Activated naive CD8-positive, alpha-beta T cell treated with anti-CD3 and anti-CD28 coated beads, Interleukin-2, amount 10 ng/mL, durations not matched to agents 7 days and 5 days (primary cell): ENCODE results near the gene ARMCX1. TPM values are rescaled to one million over a fixed set of nuclear protein-coding genes. Genes with fewer than 3 reads are reported as not detected.
"Not testable (repeated sequence)": the region's sequence is repeated elsewhere in the genome, so short reads cannot be mapped to it uniquely, and the experiment has no call there.

Experiments used
- ATAC-seq: fragments of 150-1000 bp; cut with Tn5 transposase; one replicate; pipeline ENCODE4 v1.10.0; 2021; ENCODE audit warnings: low read depth, moderate library complexity
- POLR2A ChIA-PET: fragments of 350-600 bp; sonication (Branson Sonifier 250); formaldehyde crosslinking; loops from one replicate; lab custom pipeline; 2021; ENCODE audit warnings: antibody characterized with exemption; lab: Charles Lee
- DNase-seq: peaks from one replicate; pipeline ENCODE4 v3.0.0; 2021
- H3K27ac Mint-ChIP-seq: one replicate; pipeline ENCODE4 v1.8.0; 2022; ENCODE audit warnings: mild to moderate bottlenecking, mixed read lengths
- H3K27me3 Mint-ChIP-seq: one replicate; pipeline ENCODE4 v1.8.0; 2022; ENCODE audit warnings: mild to moderate bottlenecking, moderate library complexity, mixed read lengths
- H3K36me3 Mint-ChIP-seq: one replicate; pipeline ENCODE4 v1.8.0; 2021; ENCODE audit warnings: mild to moderate bottlenecking, mixed read lengths
- H3K4me1 Mint-ChIP-seq: one replicate; pipeline ENCODE4 v1.8.0; 2021; ENCODE audit warnings: mixed read lengths
- H3K4me3 Mint-ChIP-seq: one replicate; pipeline ENCODE4 v1.8.0; 2022; ENCODE audit warnings: mild to moderate bottlenecking, moderate library complexity, mixed read lengths
- H3K9me3 Mint-ChIP-seq: one replicate; pipeline ENCODE4 v1.8.0; 2021; ENCODE audit warnings: mixed read lengths
- total RNA-seq, 2 experiments: library from RNA; stranded (reverse); gene quantifications; one replicate each; pipeline ENCODE4 v1.2.3, GENCODE V29; 2021

Gene ARMCX1
- under 1 TPM; 0.45 to 0.72 TPM for total RNA-seq

GRCh38 chrX:101550362-101550750, at the start of gene ARMCX1:
Gene ARMCX1 (plus strand): TSS chrX:101550547. CDS start chrX:101552931, 2,384 bp downstream.
- Mint-ChIP-seq H3K9me3 (no peaks in the 10 kb centered on the region), H3K27ac (no peak within 1 kb of the TSS), H3K4me1 (peaks cover 5% of the 10 kb centered on the region), H3K36me3 (no peaks in the 10 kb centered on the region), H3K27me3 (peaks cover 5% of the 10 kb centered on the region), H3K4me3 (peak within 1 kb of the TSS; percentile 77)
- POLR2A ChIA-PET, result no interaction called here
- ATAC-seq, result peak; percentile 47
- DNase-seq, result peak; percentile 25

- H3K27me3 Mint-ChIP-seq, H3K4me1 Mint-ChIP-seq, H3K36me3 Mint-ChIP-seq, DNase-seq, H3K27ac Mint-ChIP-seq, POLR2A ChIA-PET, ATAC-seq, H3K4me3 Mint-ChIP-seq, H3K9me3 Mint-ChIP-seq: not testable (repeated sequence)
Observed at GRCh38 chrX:101502929-101503328, 47.4 kb upstream of the ARMCX1 start.

GRCh38 chrX:101507372-101507771, 43.0 kb upstream of the ARMCX1 start:
- POLR2A ChIA-PET, result no interaction called here
- ATAC-seq (no peak), DNase-seq (no peak)
- H3K4me1 Mint-ChIP-seq, result no peaks in the 10 kb centered on the region
- H3K9me3 Mint-ChIP-seq, result no peaks in the 10 kb centered on the region
- no peaks in the 10 kb centered on the region for H3K27me3 Mint-ChIP-seq
- H3K4me3 Mint-ChIP-seq, result no peak overlapping the region
- no peaks in the 10 kb centered on the region for H3K36me3 Mint-ChIP-seq
- no peak overlapping the region for H3K27ac Mint-ChIP-seq

- ATAC-seq, result no peak
- Mint-ChIP-seq H3K27ac (no peak overlapping the region), H3K4me3 (no peak overlapping the region), H3K27me3 (no peaks in the 10 kb centered on the region), H3K4me1 (no peaks in the 10 kb centered on the region), H3K36me3 (no peaks in the 10 kb centered on the region), H3K9me3 (no peaks in the 10 kb centered on the region)
- POLR2A ChIA-PET, result no interaction called here
- no peak for DNase-seq
Observed at GRCh38 chrX:101507986-101508385, 42.4 kb upstream of the ARMCX1 start.

- H3K27ac Mint-ChIP-seq, result no peak overlapping the region
- no peak for ATAC-seq
- no peak for DNase-seq
- POLR2A ChIA-PET, result no interaction called here
- H3K4me3 Mint-ChIP-seq, result no peak overlapping the region
- no peaks in the 10 kb centered on the region for H3K36me3 Mint-ChIP-seq
- H3K9me3 Mint-ChIP-seq, result no peaks in the 10 kb centered on the region
- H3K27me3 Mint-ChIP-seq, result no peaks in the 10 kb centered on the region
- H3K4me1 Mint-ChIP-seq, result no peaks in the 10 kb centered on the region
Observed at GRCh38 chrX:101530944-101531343, 19.4 kb upstream of the ARMCX1 start.

GRCh38 chrX:101539116-101539515, 11.2 kb upstream of the ARMCX1 start:
- Mint-ChIP-seq H3K9me3 (no peaks in the 10 kb centered on the region), H3K4me1 (no peaks in the 10 kb centered on the region), H3K36me3 (no peaks in the 10 kb centered on the region), H3K4me3 (no peak overlapping the region), H3K27ac (no peak overlapping the region), H3K27me3 (no peaks in the 10 kb centered on the region)
- DNase-seq (no peak), ATAC-seq (no peak)
- POLR2A ChIA-PET, result no interaction called here

- H3K4me3 Mint-ChIP-seq, result peak overlapping the region; percentile 77
- H3K9me3 Mint-ChIP-seq, result no peaks in the 10 kb centered on the region
- H3K36me3 Mint-ChIP-seq, result no peaks in the 10 kb centered on the region
- ATAC-seq (peak; percentile 18), DNase-seq (no peak)
- H3K27ac Mint-ChIP-seq, result no peak overlapping the region
- H3K4me1 Mint-ChIP-seq, result peaks cover 5% of the 10 kb centered on the region
- peaks cover 5% of the 10 kb centered on the region for H3K27me3 Mint-ChIP-seq
- POLR2A ChIA-PET, result no interaction called here
Observed at GRCh38 chrX:101550751-101551379, 518 bp downstream of the ARMCX1 start.

- Mint-ChIP-seq H3K4me1 (peaks cover 5% of the 10 kb centered on the region), H3K27me3 (peaks cover 5% of the 10 kb centered on the region), H3K9me3 (no peaks in the 10 kb centered on the region), H3K36me3 (no peaks in the 10 kb centered on the region), H3K4me3 (peak overlapping the region; percentile 77), H3K27ac (no peak overlapping the region)
- DNase-seq (no peak), ATAC-seq (no peak)
- POLR2A ChIA-PET, result no interaction called here
Observed at GRCh38 chrX:101551380-101551767, 1.0 kb downstream of the ARMCX1 start.

GRCh38 chrX:101552714-101553113, 2.4 kb downstream of the ARMCX1 start:
- ATAC-seq, result no peak
- Mint-ChIP-seq H3K27ac (no peak overlapping the region), H3K27me3 (peaks cover 5% of the 10 kb centered on the region), H3K4me3 (no peak overlapping the region), H3K36me3 (no peaks in the 10 kb centered on the region), H3K9me3 (no peaks in the 10 kb centered on the region), H3K4me1 (peaks cover 5% of the 10 kb centered on the region)
- POLR2A ChIA-PET, result no interaction called here
- DNase-seq, result no peak

GRCh38 chrX:101564651-101565050, 14.3 kb downstream of the ARMCX1 start:
- ATAC-seq (no peak), DNase-seq (no peak)
- H3K27ac Mint-ChIP-seq, result no peak overlapping the region
- H3K4me1 Mint-ChIP-seq, result no peaks in the 10 kb centered on the region
- no peaks in the 10 kb centered on the region for H3K27me3 Mint-ChIP-seq
- POLR2A ChIA-PET, result no interaction called here
- H3K9me3 Mint-ChIP-seq, result peaks cover 5% of the 10 kb centered on the region
- no peaks in the 10 kb centered on the region for H3K36me3 Mint-ChIP-seq
- no peak overlapping the region for H3K4me3 Mint-ChIP-seq

- H3K36me3 Mint-ChIP-seq, result no peaks in the 10 kb centered on the region
- H3K4me1 Mint-ChIP-seq, result no peaks in the 10 kb centered on the region
- peaks cover 3% of the 10 kb centered on the region for H3K27me3 Mint-ChIP-seq
- POLR2A ChIA-PET, result no interaction called here
- no peak overlapping the region for H3K4me3 Mint-ChIP-seq
- H3K27ac Mint-ChIP-seq, result no peak overlapping the region
- DNase-seq (no peak), ATAC-seq (no peak)
- H3K9me3 Mint-ChIP-seq, result no peaks in the 10 kb centered on the region
Observed at GRCh38 chrX:101595739-101596419, 45.5 kb downstream of the ARMCX1 start.

GRCh38 chrX:101599592-101599991, 49.2 kb downstream of the ARMCX1 start:
- H3K36me3 Mint-ChIP-seq, DNase-seq, H3K27ac Mint-ChIP-seq, H3K4me3 Mint-ChIP-seq, ATAC-seq, H3K27me3 Mint-ChIP-seq, H3K9me3 Mint-ChIP-seq, POLR2A ChIA-PET, H3K4me1 Mint-ChIP-seq: not testable (repeated sequence)

GRCh38 chrX:101602077-101602476, 51.7 kb downstream of the ARMCX1 start:
- H3K27me3 Mint-ChIP-seq, result peaks cover 2% of the 10 kb centered on the region
- H3K9me3 Mint-ChIP-seq, result no peaks in the 10 kb centered on the region
- no peak overlapping the region for H3K4me3 Mint-ChIP-seq
- no peak overlapping the region for H3K27ac Mint-ChIP-seq
- no peaks in the 10 kb centered on the region for H3K36me3 Mint-ChIP-seq
- no peaks in the 10 kb centered on the region for H3K4me1 Mint-ChIP-seq
- POLR2A ChIA-PET, result no interaction called here
- ATAC-seq (no peak), DNase-seq (no peak)
